NCI-H446 treated with DMSO at 0.1 percent for 48 hours (cell line): ENCODE results near the gene CCDC91.
"Not testable (repeated sequence)": the region's sequence is repeated elsewhere in the genome, so short reads cannot be mapped to it uniquely, and the experiment has no call there.

Source experiments
- DNase-seq: peaks from one replicate; lab custom pipeline; 2025; lab: John Stamatoyannopoulos, UW

The CCDC91 gene

DNA sequence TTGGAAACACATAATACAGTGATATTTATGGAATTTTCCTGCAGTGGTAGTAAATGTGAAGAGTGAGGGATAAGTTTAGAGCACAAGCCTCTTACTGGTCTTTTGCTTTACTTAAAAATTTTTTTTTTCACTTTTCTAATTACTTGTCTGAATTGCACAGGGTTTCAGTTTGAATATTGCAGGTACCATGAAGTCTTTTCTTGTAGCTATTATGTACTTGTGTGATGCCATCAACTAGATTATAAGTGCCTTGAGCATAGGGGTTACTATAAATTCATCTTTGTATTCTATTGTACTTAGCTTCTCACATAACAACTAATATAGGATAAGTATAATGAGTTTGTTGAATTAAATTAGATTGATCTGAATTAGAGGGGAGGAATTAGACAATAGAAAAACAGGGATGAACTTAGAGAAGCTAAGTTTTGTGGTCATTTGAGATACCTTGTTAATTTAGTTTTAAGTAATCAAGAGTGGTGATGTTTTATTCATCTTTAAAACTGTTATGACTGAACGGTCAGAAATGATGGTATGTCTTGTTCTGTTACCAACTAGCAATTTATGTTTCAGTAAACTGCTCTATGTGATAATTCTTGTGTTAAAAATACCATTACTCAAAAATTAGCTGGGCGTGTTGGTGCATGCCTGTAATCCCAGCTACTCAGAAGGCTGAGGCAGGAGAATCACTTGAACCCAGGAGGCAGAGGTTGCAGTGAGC, 42.1 kb downstream of the CCDC91 start:
- DNase-seq: no peak

DNA sequence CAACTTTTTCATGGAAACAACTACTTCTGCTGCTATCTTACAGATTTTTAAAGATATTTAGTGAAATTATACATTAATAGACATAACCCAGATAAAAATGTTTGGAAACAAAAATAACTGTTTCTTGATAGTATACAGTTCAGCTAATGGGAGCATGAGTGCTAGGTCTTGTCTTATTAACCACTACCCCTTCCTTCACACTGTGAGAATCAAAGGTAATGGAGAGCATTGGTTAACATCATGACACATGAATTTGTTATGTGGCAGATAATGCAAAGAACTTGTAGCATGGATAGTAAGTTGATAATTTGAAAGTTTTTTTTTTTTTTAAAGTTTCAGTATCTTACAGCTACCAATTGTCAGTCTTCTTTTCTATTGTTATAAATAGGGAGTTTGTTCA, 44.2 kb downstream of the CCDC91 start:
- DNase-seq: no peak

DNA sequence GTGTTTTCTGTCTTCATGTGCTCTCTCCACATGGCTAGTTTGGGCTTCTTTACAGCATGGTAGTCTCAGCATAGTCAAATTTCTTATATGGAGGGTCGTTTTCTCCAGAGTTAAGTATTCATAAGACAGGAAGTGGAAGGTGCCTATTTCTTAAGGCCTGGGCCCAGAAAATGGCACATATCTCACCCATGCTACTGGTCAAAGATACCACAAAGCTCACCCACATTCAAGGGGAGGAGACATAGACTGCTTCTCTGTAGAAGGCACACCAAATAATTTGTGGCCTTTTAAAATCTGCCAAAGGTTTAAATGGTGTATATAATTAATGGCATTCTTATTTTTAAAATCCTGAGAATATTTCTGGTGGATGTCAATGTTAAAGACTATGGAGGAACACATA, 44.8 kb downstream of the CCDC91 start:
- DNase-seq: no peak

DNA sequence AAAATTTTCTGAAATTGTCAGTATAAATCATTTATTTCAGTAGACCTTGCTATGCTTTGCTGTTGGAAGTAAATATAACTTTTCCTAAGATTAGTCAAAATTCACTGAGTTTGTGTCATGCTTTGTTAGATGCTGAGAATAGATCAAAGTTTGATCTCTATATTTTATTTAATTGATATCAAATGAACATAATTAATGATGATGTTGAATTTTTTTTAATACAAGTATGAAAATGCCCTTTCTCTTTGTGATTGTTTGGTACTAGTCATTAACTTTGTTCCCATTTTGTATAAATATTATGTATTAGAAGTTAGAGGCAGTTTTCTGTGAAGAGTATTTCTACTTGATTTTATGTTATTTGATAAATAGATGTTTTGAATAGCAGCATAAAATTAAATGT, 45.7 kb downstream of the CCDC91 start:
- no peak for DNase-seq

DNA sequence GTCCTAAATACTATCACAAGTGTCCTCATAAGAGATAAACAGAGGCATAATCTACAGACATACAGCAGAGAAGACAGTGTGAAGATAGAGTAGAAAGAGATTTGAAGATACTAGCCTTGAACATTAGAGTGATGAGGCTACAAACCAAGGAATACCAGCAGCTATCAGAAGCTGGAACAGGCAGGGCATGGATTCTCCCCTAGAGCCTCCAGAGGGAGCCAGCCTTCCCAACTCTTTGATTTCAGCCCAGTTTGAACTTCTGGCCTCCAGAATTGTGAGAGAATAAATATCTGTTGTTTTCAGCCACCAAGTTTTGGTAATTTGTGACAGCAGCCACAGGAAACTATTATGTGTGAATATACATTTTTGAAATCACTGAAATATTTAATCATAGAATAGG, 47.2 kb downstream of the CCDC91 start:
- no peak for DNase-seq

DNA sequence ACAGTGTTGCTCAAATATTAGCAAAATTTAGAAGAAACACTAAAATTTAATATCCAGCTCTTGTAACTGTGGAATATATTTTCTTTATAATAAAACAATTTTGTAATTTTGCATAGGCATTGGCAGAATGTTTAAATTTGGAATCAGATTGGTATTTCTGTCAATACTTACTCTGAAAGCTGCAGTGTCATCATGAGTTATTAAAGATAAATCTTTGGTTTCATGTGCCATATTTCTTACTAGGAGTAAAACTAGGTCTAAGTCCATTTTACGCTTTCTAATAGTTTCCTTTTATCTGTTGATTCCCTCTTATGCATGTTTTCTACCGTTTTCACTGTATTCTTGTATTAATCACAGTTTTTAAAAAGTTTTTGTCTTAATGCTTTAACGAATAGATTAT, 49.7 kb downstream of the CCDC91 start:
- no peak for DNase-seq

DNA sequence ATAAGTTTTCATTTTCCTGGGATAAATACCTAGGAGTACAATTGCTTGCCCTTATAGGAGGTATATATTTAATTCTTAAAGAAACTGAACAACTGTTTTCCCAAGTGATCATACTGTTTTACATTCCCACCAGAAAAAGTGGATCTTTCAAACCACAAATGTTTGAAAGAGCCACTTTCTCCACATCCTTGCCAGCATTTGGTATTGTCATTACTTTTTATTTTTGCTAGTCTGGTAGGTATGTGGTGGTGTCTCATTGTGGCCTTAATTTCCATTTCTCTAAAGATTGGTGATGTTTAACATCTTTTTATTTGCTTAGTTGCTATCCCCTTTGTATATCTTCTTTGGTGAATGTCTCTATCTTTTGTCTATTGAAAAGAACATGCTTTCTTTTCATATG, 50.6 kb downstream of the CCDC91 start:
- DNase-seq: no peak

DNA sequence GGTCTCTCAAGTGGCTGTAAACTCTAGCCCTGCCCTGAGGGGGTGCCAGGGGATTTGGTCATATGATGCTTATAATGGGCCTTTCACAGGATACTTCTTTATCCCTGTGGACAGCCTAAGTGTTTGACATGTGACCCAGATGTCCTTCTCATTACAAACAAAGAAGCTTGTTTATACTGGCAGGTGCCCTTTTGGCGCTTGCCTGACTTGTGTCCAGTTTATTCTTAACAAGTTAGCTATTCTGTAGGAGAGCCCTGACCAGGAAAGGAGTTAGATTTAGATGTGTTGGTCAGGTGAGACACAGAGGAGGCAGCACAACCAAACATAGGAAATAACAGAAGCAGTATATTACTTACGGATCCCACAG, 51.9 kb downstream of the CCDC91 start:
- DNase-seq: no peak

DNA sequence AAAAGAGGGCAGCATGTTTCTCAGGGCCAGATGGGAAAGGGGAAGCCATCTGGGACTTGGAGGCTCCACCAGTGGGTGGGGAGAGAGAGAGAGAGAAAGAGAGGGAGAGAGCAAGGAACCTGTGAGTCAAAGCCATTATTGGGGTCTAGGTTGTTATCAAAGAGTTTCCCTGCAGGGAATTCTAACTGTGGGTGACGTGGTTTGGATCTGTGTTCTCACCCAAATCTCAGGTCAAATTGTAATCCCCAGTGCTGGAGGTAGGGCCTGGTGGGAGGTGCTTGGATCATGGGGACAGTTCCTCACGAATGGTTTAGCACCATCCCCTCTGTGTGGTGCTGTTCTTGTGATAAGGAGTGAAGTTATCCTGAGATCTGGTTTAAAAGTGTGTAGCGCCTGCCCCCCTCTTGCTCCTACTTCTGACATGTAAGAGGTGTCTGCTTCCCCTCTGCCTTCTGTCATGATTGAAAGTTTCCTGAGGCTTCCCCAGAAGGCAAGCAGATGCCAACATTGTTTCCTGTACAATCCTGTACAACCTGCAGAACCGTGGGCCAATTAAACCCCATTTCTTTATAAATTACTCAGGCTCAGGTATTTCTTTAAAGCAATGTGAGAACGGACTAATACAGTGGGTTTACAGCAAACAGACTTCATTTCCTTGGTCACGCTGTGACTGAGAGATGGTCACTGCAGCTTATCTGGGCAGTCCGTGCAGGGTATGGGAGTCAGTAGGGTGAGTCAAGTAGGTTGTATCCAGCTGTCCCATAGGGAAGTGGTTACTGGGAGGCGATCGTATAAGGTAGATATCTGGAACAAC, 52.4 kb downstream of the CCDC91 start:
- DNase-seq: no peak

DNA sequence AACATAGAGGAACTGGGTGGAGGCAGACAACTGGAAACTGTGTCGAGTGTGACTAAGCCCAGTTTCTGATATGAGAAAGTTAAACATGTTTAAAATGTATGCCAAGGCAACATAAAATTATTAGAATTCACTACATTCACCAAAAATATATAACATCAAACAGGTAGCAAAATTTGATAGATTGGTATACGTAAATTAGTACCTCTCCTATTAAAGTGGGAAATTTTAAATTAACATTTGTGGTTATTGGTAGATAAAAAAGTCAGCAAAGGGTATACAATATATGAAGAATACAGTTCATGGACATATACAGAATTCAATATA, 53.0 kb downstream of the CCDC91 start:
- no peak for DNase-seq

DNA sequence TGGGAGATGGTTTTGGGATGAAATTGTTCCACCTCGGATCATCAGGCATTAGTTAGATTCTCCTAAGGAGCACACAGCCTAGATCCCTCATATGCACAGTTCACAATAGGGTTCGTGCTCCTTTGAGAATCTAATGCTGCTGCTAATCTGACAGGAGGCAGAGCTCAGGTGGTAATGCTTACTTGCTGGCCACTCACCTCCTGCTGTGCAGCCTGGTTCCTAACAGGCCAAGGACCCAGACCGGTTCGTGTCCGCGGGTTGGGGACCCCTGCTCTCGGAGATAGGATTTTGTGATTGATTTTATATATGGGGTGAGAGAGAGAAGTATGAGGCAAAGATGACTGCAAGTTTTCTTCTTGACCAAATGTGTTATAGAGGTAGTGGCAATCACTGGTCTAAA, 57.5 kb downstream of the CCDC91 start:
- no peak for DNase-seq

DNA sequence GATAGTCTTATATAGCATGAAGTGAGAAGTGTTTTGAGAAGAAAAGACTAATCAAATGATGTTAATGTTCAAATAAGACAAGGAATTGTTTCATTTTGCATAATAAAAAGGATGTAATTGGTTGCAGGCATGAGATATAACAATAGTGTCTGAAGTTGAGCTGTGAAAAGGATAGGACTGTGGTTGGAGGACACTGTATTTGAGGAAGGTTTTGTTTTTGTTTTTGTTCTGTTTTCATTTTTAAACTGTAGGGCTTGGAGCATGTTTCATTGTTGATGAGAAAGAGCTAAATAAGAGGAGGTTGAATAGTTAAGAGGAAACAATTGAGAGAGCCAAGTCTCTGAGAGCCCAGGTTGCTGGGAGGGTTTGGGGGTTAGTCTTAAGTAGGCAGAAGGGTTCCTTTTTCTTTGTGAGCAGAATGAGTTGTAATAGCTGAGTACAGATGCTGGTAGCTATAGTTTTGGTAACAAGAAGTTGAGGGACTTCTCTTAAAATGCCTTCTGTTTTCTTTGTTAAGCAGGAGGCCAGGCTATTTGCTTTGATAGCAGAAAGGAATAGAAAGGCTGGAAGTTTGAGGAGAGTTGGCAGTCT, 58.4 kb downstream of the CCDC91 start:
- DNase-seq: no peak

DNA sequence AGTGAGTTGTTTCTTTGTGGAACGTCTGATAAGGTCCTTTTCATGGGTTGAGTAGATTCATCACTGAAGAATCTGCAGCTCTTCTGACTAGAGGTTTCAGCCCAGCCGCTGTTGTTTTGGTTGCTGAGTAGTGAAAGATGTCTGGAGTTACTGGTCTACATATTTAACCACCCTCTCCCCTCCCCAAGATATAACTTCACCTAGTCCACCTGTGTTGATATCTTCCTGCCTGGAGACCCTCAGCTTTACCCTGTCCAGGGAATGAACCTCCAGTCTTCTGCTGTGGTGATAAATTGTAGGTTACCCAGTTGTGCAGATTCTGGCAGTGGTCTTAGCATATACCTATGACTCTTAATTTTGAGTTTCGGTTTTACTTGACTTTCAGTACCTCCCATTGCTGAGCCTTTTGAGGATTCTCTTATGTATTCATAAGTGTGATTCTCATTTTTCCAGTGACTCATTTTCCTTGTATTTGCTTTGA, 62.9 kb downstream of the CCDC91 start:
- no peak for DNase-seq

DNA sequence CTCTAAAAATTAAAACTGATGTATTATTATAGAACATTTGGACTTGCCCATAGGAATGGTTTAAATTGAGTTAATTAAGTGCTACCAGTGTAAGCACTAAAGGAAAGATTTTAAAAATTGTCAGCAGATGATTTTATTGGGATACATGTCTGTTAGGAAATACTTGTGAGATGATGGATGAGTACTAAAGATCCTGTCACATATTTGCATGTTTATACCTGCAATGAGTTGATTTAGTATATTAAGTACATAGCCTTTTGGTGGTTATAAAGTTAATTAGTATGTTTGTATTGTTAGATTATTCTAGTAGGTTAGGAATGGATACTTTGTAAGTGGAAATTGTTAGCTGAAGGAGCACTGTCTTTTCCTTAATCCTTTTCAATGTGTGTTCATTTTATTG, 67.2 kb downstream of the CCDC91 start:
- DNase-seq: no peak

DNA sequence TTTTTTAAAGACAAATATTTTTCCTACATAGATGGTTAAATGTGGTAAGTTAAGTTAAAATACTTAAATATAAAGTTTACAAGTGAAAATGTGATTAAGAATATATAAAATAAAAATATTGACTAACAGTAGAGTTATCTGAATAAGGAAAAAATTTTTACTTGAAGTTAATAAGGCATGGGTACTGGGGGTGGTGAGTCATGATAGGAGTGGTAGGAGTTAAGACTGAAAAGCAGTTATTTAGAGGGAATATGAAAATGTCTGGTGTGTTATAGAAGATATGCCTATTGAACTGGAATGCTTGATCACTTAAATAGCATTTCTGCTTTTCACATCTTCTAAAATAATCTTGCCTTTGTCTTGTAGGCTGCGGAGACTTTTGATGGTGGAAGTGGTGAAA, 68.7 kb downstream of the CCDC91 start:
- DNase-seq: no peak

DNA sequence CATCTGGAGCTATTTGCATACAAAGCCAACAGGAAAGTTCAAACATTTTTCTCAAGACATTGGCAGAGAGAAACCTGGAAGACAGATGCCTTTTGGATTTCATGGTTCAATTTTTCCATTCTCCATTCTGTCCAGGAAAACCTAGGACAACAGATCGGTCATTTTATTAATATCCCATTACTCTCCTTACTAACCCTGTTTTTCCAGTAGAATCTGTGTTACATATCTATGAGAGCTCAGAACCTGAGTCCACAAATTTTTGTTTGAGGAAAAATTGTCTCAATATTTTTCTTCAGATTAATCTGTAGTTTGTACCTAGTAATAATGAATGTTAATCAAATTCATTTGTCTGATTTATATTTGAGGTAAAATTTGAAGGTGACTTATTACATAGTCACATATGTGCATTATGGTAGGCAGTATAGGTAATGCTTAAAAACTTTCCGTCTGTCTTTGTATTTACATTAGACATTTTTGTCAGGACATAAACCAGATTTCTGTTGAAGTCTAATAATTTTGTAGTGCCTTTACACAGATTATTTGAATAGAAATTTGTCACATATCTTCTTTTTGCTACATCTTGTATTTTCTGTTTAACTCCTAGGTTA, 75.3 kb downstream of the CCDC91 start:
- DNase-seq: no peak

DNA sequence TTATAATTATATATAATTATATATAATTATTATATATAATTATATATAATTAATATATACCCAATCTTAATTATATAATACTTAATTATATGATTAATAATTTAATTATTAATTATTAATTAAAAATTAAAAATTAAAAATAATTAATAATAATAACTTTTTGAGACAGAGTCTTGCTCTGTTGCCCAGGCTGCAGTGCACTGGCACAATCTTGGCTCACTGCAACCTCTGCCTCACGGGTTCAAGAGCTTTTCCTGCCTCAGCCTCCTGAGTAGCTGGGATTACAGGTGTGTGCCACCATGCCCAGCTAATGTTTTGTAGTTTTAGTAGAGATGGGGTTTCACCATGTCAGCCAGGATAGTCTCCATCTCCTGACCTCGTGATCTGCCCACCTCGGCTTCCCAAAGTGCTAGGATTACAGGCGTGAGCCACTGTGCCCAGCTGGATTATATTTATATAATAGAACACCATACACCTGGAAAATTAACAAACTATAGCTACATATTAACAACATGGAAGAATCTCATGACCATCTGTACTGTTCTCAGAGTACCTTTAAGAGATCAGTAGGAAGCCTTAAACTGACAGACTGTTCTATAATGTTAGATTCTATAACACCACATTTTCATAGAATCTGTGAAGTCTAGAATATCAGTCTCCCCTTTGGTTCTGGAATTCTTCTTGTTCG, 77.8 kb downstream of the CCDC91 start:
- not testable (repeated sequence) for DNase-seq

DNA sequence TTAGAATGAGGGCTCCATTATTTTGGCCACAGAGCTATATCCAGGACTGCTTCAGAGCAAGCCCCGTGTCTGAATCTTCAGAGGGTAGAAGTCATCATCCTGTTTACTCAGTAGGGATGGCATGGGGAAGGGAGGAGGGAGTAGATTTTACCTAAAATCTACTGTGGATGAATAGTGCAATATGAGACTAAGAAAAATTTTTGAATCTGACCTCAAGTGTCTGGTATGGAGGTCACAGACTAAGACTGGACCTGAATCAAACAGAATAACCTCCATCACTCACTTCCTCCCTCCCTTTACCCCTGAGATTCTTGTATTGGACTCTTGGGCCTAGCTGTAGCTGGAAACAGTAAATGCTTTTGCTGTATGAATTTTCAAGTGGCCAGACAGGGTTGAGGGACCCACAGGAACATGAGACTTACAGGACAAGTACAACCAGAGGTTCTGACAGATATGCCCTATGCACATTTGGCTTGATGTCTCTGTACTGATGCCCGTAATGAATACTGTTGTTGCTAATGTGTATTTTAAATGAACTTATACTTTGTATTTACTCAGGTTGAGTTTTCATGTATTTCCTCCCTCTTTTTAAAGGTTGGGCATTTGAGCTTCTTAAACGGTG, 78.5 kb downstream of the CCDC91 start:
- DNase-seq: no peak

DNA sequence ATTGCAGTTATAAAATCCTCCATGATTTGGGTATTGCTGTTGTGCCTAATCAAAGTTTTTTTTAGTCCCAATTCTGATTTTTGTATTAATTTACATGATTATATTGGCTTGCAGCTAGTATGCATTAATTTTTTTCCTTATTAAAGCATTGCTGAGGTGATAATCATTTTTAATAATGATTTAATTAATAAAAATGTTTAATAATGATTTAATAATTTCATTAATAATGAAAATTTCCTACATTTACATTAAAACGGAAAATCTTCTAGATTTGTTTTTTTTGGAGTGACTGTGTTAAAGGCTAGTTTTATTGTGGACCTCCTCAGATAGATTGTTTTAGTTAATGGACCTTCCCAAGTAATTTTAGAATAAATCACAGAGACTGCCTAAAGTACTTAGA, 79.6 kb downstream of the CCDC91 start:
- DNase-seq: no peak

DNA sequence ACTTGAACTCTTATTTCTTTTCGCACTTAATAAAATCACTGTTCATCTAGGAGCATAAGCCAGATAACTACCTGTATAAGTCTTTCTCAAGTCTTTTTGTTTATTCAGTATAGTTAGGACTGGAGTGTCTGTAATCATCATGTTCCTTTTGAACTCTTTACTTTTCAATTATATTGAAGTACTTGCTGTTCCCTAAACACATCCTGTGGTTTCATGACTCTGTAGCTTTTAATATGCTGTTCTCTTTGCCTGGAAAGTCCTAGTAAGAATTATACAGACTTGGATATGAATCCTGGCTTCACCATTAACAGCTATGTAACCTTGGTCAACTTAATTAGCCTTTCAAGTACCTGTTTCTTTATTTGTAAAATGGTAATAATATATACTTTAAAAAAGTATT, 88.2 kb downstream of the CCDC91 start:
- no peak for DNase-seq

DNA sequence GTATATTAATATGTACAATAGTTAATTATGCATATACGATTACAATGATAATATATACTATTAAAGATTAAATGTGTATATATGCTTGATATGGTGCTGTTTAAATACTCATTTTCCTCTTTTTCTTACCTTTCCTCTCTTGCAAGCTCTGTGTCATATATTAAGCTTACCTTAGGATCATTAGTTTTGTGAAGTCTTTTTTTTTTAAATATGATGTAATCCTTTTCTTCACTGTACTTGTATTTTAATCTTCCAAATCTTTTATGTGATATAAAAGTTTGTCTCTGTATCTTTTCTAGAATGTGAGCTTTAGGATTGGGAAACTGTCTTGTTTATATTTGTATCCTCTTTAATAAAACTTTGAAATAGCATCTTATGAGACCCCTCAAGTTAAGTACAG, 88.7 kb downstream of the CCDC91 start:
- no peak for DNase-seq

DNA sequence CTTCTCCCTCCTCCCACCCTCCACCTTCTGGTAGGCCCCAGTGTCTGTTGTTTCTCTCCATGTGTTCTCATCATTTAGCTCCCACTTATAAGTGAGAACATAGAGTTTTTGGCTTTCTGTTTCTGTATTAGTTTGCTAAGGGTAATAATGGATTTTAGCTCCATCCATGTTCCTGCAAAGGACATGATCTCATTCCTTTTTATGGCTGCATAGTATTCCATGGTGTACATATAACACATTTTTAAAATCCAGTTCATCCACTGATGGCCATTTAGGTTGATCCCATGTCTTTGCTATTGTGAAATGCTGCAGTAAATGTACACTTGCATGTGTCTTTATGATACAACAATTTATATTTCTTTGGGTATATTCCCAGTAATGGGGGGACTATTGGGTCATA, 96.1 kb downstream of the CCDC91 start:
- DNase-seq: no peak
